GM21825 (cell line): ENCODE measurements around the gene TRMT44.
"Not testable (repeated sequence)": the region's sequence is repeated elsewhere in the genome, so short reads cannot be mapped to it uniquely, and the experiment has no call there.

Experiments used
- ATAC-seq: cut with Tn5 transposase; IDR thresholded peaks from one replicate; pipeline ENCODE4 v1.9.1; 2021; ENCODE audit warnings: mild to moderate bottlenecking, moderate library complexity; ENCODE audit not compliant: unreplicated experiment

The TRMT44 gene

DNA sequence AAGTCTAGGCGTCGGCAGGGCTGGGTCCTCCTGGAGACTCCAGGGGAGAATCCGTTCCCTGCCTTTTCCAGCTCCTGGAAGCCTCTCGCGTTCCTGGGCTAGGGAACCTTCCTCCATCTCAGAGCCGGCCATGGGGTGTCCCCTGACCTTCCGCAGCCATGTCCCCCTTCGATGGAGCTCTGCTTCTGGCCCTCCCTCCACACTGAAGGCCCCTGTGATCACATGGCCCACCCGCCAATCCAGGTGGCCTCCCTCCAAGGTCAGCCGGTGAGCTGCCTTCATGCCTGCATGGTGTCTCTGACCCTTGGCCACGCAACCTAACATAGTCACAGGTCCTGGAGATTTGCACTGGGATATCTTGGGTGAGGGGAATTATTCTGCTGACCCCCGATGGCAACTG, 69.6 kb downstream of the TRMT44 start:
- ATAC-seq = no peak

DNA sequence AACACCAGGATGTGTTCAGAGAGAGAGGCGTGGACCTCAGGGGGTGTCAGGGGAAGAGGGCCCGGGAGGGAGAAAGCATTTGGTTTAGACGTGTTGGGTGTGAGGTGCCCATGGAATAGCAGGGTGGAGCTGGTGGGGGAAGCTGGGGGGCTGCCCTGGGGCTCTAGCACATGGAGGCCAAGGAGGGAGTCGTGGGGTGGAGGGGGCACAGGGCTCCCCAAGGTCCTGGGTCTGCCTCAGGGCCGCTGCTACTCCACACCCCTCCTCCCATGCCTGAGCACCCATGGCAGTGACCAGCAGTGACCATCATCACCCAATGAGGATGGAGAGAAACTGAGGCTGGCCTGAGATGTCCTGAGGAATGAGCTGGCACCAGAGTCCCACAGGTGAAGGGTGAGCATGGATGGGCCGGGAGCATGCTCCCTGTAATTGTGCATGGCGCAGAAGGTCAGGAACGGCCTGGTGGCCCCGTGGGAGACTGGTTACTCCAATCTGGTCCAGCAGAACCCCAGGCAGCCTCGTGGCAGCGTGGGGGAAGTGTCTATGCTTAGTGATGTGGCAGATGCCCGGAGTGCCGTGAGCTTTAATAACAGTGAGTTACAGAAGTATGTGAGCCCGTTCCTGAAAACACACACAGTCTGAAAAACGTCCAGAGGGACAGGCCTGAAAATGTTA, 70.2 kb downstream of the TRMT44 start:
- ATAC-seq = no peak

GRCh38 chr4:8512510-8512909, 71.9 kb downstream of the TRMT44 start:
- ATAC-seq = no peak

GRCh38 chr4:8513080-8513479, 72.5 kb downstream of the TRMT44 start:
- not testable (repeated sequence) for ATAC-seq

GRCh38 chr4:8513931-8514330, 73.4 kb downstream of the TRMT44 start:
- no peak for ATAC-seq

DNA sequence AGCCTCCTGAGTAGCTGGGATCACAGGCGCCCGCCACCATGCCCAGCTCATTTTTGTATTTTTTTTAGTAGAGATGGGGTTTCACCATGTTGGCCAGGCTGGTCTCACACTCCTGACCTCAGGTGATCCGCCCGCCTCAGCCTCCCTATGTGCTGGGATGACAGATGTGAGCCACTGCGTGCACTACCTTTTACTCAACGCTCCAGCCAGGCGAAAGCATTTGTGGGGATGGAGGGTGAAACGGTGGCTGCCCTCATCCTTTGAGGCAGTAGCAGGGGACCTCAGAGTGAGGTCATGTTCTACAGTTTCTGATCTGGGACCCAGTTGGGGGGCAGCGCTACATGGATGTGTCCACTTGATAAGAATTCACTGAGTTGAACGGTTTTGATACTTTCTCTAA, 73.8 kb downstream of the TRMT44 start:
- ATAC-seq = no peak

GRCh38 chr4:8515316-8516060, 74.9 kb downstream of the TRMT44 start:
- no peak for ATAC-seq

- ATAC-seq = no peak
These were observed 75.5 kb downstream of the TRMT44 start for GRCh38 chr4:8516061-8516573.

- ATAC-seq = no peak
These were observed 76.5 kb downstream of the TRMT44 start for GRCh38 chr4:8516996-8517550.

- no peak for ATAC-seq
These were observed 77.4 kb downstream of the TRMT44 start for GRCh38 chr4:8517946-8518345.

DNA sequence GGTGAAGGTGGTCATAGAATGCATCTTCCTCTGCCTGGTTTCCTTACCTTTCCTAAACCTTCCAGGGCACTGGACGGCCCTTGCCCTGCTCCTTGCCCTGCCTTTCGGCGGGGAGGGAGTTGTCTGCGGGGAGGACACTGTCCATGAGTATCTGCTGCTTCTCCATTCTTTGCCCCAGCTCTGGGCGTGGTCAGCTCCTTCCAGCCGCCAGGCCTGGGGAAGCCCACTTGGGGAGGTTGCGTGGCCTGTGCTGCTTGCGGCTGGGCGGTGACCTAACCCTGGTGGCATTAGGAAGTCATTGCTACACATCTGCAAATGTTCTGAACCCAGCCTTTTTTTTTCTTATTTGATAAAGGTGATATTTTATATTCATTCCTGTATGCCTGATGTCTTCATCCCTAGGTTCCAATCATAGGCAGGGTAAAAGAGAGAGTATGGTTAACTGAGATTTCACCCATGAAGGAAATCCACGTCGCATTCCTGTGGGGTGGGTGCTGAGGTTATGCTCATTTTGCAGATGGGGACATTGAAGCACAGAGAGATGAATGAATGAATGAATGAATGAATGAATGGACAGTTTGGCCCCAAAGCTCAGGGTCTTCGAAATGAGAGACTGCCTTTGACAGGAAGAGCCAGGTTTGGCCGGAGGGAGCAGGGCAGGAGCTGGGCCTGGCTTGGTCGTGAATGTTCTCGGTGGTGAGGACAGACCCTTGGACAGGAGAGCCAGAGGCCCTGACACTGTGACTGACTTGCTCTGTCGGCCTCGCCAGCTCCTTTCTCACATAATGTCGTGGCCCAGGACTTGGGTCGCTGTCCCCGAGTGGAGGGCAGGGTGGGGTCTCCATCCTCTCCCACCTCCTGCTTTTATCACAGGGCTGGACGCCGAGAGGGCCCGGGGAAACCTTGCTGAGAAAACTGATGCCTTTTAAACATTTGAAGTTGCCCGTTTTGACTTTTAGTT, 81.9 kb downstream of the TRMT44 start:
- ATAC-seq = no peak

DNA sequence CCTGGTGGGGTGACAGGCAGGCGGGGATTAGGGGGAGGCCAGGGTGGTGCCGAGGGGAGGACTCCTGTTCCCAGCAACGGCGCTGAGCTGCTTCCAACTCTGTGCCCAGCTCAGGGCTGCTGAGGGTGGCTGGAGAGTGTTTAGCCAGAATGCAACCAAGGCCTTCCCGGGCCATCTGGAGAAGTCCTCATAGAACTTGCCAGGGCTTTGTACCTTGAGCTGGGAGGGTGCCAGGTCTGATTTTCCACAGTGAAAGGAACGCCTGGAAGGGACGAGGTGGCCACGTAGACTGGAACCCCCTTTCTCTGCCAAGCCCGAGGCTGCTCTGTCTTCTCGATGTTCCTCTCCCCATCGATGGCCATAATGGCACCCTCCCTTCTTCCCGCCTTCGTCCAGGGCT, 82.6 kb downstream of the TRMT44 start:
- ATAC-seq = no peak

DNA sequence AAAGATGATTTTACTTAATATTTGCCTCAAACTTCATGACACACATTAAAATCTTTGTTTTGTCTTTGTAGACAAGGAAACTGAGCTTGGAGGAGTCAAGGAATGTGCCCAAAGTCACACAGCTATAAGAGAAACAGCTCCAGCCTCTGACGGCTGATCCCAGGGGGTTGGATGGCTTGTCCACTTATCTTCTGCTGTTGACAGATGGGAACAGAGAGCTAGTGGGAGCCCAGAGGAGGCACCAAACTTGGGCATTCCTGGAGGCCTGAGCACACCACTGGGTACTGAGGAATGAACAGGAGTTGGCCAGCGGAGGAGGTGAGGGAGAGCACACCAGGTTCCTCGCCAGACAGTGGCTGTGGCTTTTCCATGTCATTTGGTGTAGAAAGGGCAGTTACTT, 83.2 kb downstream of the TRMT44 start:
- no peak for ATAC-seq

DNA sequence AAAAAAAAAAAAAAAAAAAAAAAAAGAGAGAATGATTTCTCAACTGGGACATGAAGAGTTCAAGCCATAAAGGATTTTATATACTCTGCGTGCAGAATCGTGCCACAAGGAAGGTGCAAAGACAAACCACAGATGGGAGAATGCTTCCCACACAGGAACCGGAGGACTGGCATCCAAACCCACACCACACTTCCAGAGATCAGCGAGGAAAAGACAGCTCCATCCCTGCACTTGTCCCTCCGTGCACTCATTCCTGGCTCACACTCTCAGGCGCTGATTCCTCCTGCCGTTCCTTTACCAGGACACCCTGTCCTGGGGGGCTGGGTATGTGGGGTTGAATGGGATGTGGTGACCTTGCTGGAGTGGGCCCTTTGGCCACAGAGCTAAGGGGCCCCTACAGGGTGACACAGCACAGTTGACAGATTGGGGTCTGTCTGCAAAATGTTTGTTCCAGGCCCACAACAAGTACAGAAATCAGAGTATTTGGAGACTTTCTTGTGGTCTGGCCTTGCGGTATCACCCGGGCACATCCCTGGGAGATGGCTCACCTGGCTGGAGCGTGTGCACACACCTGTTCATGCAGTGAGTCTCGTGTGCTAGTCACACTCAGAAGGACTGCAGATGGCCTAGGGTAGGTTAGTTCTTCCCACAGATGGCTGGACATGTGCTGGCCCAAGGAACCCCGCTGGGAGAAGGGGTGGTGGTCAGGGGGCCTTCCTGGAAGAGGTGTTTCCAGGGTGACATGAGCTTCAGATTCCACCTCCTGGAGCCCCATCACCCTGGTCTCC, 84.2 kb downstream of the TRMT44 start:
- no peak for ATAC-seq

DNA sequence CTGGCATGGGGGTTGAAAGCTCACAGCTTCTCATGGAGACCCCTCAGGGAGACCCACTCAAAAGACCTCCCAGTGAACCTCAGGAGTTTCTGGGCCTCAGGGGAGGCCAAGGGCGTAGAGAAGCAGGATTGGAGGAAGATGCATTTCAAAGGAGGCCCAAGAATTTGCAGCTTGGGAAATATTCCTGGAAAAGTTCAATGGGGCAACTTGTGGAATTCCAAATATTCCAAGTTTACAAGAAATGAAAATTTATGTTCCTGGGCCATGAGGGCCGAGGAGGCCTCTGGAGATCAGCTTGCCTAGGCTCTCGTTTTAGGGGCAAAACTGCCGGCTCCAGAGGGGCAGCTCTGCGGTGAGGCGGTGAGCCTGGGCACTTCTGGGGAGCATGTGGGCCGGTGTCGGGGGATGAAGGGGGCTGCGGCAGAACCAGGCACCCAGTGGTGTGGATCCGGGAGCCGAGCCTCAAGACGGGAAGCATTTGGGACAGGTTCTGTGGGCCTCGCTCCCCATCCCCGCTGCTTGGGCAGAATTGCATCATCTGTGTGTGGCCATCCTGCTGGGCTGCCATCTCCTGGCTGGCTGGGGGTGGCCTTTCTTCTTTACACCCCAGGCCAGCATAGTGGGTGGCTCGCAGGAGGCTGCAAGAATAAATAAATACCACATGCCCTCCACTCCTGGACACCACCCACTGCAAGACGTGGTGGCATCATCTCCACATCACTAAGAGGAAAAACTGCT, 85.0 kb downstream of the TRMT44 start:
- no peak for ATAC-seq
